ENCODE data around the gene SLC25A39.

Gene SLC25A39

GRCh38 chr17:44277976-44278375 lies 46.6 kb downstream of the SLC25A39 start:
- TF ChIP-seq POLR2A (IDR thresholded peaks at IDR 0.05; ENCODE audit: low read length) (no peak), GATA1 (IDR thresholded peaks at IDR 0.05; ENCODE audit: low read depth, low read length) (no peak)
- DNase-seq, result no peak

GRCh38 chr17:44273607-44274006 lies 51.0 kb downstream of the SLC25A39 start:
- TF ChIP-seq GATA1 (IDR thresholded peaks at IDR 0.05; ENCODE audit: low read depth, low read length) (no peak), POLR2A (IDR thresholded peaks at IDR 0.05; ENCODE audit: low read length) (no peak)
- DNase-seq, result no peak

- DNase-seq, result no peak
- TF ChIP-seq GATA1 (IDR thresholded peaks at IDR 0.05; ENCODE audit: low read depth, low read length) (no peak), POLR2A (IDR thresholded peaks at IDR 0.05; ENCODE audit: low read length) (no peak)
Measured at GRCh38 chr17:44272954-44273353, 51.7 kb downstream of the SLC25A39 start.

- DNase-seq, result no peak
- TF ChIP-seq POLR2A (IDR thresholded peaks at IDR 0.05; ENCODE audit: low read length), result no peak
- no peak for TF ChIP-seq GATA1 (IDR thresholded peaks at IDR 0.05; ENCODE audit: low read depth, low read length)
Measured at GRCh38 chr17:44272321-44272951, 52.2 kb downstream of the SLC25A39 start.

Data from erythroblast (primary cell).